Neural progenitor cell (in vitro differentiated cells): Measurements from ENCODE around the gene ACSBG1. TPM values are rescaled to one million over a fixed set of nuclear protein-coding genes. Genes with fewer than 3 reads are reported as not detected.

Source experiments
- DNase-seq: peaks from one replicate; pipeline ENCODE4 v3.0.0-alpha.2; 2016; ENCODE audit warnings: low spot score
- H2AFZ ChIP-seq: fragments of 200-600 bp; sonication (generic); replicated peaks from 2 replicates; pipeline ENCODE4 v1.6.1; 2016; ENCODE audit warnings: antibody characterized with exemption
- H3F3A ChIP-seq: fragments of 200-600 bp; sonication (generic); 2 replicates; pipeline ENCODE4 v1.6.1; 2016; ENCODE audit warnings: antibody characterized with exemption, low read depth
- H3K27ac ChIP-seq: fragments of 200-600 bp; sonication (generic); 2 replicates; pipeline ENCODE4 v1.5.1; 2016; ENCODE audit warnings: mild to moderate bottlenecking
- H3K27me3 ChIP-seq: fragments of 200-600 bp; sonication (generic); 2 replicates; pipeline ENCODE4 v1.6.1; 2016; ENCODE audit warnings: mild to moderate bottlenecking, moderate library complexity
- H3K36me3 ChIP-seq: fragments of 200-600 bp; sonication (generic); 2 replicates; pipeline ENCODE4 v1.5.1; 2016
- H3K4me1 ChIP-seq: fragments of 200-600 bp; sonication (generic); 2 replicates; pipeline ENCODE4 v1.6.1; 2016; ENCODE audit warnings: mixed run types
- H3K4me2 ChIP-seq: fragments of 200-600 bp; sonication (generic); 2 replicates; pipeline ENCODE4 v1.6.1; 2016
- H3K4me3 ChIP-seq: fragments of 200-600 bp; sonication (generic); 2 replicates; pipeline ENCODE4 v1.5.1; 2016
- H3K79me2 ChIP-seq: fragments of 200-600 bp; sonication (generic); 2 replicates; pipeline ENCODE4 v1.6.1; 2016; ENCODE audit warnings: low read depth
- H3K9ac ChIP-seq: fragments of 200-600 bp; sonication (generic); 2 replicates; pipeline ENCODE4 v1.6.1; 2016
- H3K9me3 ChIP-seq: fragments of 200-600 bp; sonication (generic); 2 replicates; pipeline ENCODE4 v1.5.1; 2016; ENCODE audit warnings: low read depth
- H4K20me1 ChIP-seq: fragments of 200-600 bp; sonication (generic); 2 replicates; pipeline ENCODE4 v1.6.1; 2016; ENCODE audit warnings: low read depth
- H3K27ac Mint-ChIP-seq: 3 replicates; pipeline ENCODE4 v1.8.0; 2021; ENCODE audit warnings: mixed read lengths
- H3K27me3 Mint-ChIP-seq: 2 replicates; pipeline ENCODE4 v1.8.0; 2022; ENCODE audit warnings: low read depth, mild to moderate bottlenecking, inconsistent platforms, moderate library complexity, mixed read lengths; ENCODE audit not compliant: insufficient read depth
- H3K36me3 Mint-ChIP-seq: 3 replicates; pipeline ENCODE4 v1.8.0; 2021; ENCODE audit warnings: mixed read lengths
- H3K4me1 Mint-ChIP-seq: 3 replicates; pipeline ENCODE4 v1.8.0; 2021; ENCODE audit warnings: mixed read lengths
- H3K4me3 Mint-ChIP-seq: 3 replicates; pipeline ENCODE4 v1.8.0; 2021; ENCODE audit warnings: mild to moderate bottlenecking, moderate library complexity, mixed read lengths
- H3K9me3 Mint-ChIP-seq: 3 replicates; pipeline ENCODE4 v1.8.0; 2020; ENCODE audit warnings: mixed read lengths
- EZH2 ChIP-seq: fragments of 200-600 bp; sonication (generic); IDR thresholded peaks from 2 replicates; pipeline ENCODE4 v1.6.1; 2017; ENCODE audit warnings: antibody characterized with exemption, mild to moderate bottlenecking, moderate library complexity
- EZH2phosphoT487 ChIP-seq: fragments of 200-600 bp; sonication (generic); IDR thresholded peaks from 2 replicates; pipeline ENCODE4 v1.6.1; 2017; ENCODE audit warnings: antibody characterized with exemption
- total RNA-seq: library from RNA; depleted of rRNA; stranded (reverse); fragments of >200 nt; gene quantifications from 2 replicates; pipeline ENCODE4 v1.2.3, GENCODE V29; 2015; ENCODE audit warnings: low replicate concordance
- TF ChIP-seq, protein P1 (sequence below): fragments of 200-600 bp; sonication (generic); IDR thresholded peaks from 2 replicates; pipeline ENCODE4 v1.5.1; 2017; ENCODE audit warnings: antibody characterized with exemption, mild to moderate bottlenecking

Gene ACSBG1
- total RNA-seq, 1 donor from 2014 or later = 0.11 TPM

GRCh38 chr15:78149805-78150751, 84.3 kb downstream of the ACSBG1 start:
- peak overlapping the region; percentile 88 for H2AFZ ChIP-seq
- Mint-ChIP-seq H3K36me3 (peaks cover 4% of the 10 kb centered on the region), H3K9me3 (no peaks in the 10 kb centered on the region), H3K4me1 (peaks cover 23% of the 10 kb centered on the region), H3K27ac (no peak overlapping the region), H3K4me3 (peak overlapping the region; percentile 91), H3K27me3 (peaks cover 2% of the 10 kb centered on the region)
- peaks cover 12% of the 10 kb centered on the region for H4K20me1 ChIP-seq
- H3K4me2 ChIP-seq = peak overlapping the region; percentile 90
- peaks cover 8% of the 10 kb centered on the region for H3F3A ChIP-seq
- no peak overlapping the region for H3K9ac ChIP-seq
- peak; percentile 54 for DNase-seq
- H3K4me1 ChIP-seq = no peaks in the 10 kb centered on the region
- H3K27ac ChIP-seq = no peak overlapping the region
- no peaks in the 10 kb centered on the region for H3K36me3 ChIP-seq
- H3K4me3 ChIP-seq = peak overlapping the region; percentile 93
- H3K79me2 ChIP-seq = no peaks in the 10 kb centered on the region
- H3K27me3 ChIP-seq = peaks cover 19% of the 10 kb centered on the region
- no peaks in the 10 kb centered on the region for H3K9me3 ChIP-seq
- TF ChIP-seq EZH2phosphoT487 = no peak
- peak; percentile 16 for TF ChIP-seq EZH2

DNA sequence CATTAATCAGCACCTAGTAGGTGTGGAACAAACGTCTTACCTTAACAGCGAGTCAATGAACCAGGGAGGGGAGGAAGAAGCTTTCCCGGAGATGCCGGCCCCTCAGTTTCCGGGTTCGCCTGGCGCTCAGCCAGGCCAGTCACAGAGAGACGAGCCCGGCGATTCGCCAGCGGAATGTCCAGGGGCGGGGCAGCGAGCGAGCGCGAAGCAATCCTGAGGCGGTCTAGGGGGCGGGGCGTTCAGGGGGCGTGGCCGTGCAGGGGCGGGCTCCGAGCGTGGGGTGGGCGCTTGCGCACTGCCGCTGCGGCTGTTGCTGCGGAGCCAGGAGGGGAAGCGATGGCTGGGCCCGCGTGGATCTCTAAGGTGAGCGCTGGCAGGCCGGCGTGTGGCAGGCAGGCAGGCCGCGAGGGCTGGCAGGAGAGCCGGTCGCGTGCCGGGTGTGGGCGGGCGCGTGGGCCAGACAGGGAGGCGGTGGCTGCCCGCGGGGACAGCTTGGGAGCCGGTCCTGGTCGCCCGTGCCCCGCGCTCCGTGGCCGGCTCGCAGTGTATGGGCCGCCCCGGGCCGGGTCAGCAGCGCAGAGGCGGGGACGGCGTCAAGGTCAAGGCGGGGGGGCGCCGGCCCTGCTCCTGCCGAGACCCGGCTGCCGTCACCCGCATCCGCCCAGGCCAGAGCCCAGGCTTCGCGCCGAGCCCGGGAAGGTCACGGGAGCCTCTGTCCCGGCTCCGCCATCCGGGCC, 85.1 kb downstream of the ACSBG1 start, which contains the start of gene IDH3A:
Gene IDH3A (plus strand): TSS at position 295 of the 737 bp plus-strand sequence. CDS start 42 bp downstream, at position 337.
- Histone ChIP-seq H3K4me1 (no peaks in the 10 kb centered on the region), H4K20me1 (peaks cover 12% of the 10 kb centered on the region), H3K36me3 (no peaks in the 10 kb centered on the region), H2AFZ (peak within 1 kb of the TSS; percentile 88), H3K27me3 (peaks cover 19% of the 10 kb centered on the region), H3K4me2 (peak within 1 kb of the TSS; percentile 90), H3K4me3 (peak within 1 kb of the TSS; percentile 93), H3F3A (peaks cover 8% of the 10 kb centered on the region), H3K9ac (peak within 1 kb of the TSS; percentile 28), H3K27ac (no peak within 1 kb of the TSS), H3K9me3 (no peaks in the 10 kb centered on the region), H3K79me2 (no peaks in the 10 kb centered on the region)
- peaks cover 23% of the 10 kb centered on the region for H3K4me1 Mint-ChIP-seq
- no peaks in the 10 kb centered on the region for H3K9me3 Mint-ChIP-seq
- H3K27ac Mint-ChIP-seq = peak within 1 kb of the TSS; percentile 22
- H3K27me3 Mint-ChIP-seq = peaks cover 2% of the 10 kb centered on the region
- DNase-seq = peak; percentile 98
- H3K36me3 Mint-ChIP-seq = peaks cover 4% of the 10 kb centered on the region
- peak within 1 kb of the TSS; percentile 93 for H3K4me3 Mint-ChIP-seq
- TF ChIP-seq, protein P1, sequence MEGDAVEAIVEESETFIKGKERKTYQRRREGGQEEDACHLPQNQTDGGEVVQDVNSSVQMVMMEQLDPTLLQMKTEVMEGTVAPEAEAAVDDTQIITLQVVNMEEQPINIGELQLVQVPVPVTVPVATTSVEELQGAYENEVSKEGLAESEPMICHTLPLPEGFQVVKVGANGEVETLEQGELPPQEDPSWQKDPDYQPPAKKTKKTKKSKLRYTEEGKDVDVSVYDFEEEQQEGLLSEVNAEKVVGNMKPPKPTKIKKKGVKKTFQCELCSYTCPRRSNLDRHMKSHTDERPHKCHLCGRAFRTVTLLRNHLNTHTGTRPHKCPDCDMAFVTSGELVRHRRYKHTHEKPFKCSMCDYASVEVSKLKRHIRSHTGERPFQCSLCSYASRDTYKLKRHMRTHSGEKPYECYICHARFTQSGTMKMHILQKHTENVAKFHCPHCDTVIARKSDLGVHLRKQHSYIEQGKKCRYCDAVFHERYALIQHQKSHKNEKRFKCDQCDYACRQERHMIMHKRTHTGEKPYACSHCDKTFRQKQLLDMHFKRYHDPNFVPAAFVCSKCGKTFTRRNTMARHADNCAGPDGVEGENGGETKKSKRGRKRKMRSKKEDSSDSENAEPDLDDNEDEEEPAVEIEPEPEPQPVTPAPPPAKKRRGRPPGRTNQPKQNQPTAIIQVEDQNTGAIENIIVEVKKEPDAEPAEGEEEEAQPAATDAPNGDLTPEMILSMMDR = no peak
- no peak for TF ChIP-seq EZH2
- no peak for TF ChIP-seq EZH2phosphoT487

- H3K9me3 ChIP-seq = no peaks in the 10 kb centered on the region
- H3K4me3 ChIP-seq = peak overlapping the region; percentile 93
- H3K27me3 ChIP-seq = peaks cover 19% of the 10 kb centered on the region
- Mint-ChIP-seq H3K27me3 (peaks cover 2% of the 10 kb centered on the region), H3K4me3 (peak overlapping the region; percentile 93), H3K9me3 (no peaks in the 10 kb centered on the region), H3K4me1 (peaks cover 23% of the 10 kb centered on the region), H3K36me3 (peaks cover 4% of the 10 kb centered on the region), H3K27ac (peak overlapping the region; percentile 22)
- H3K4me1 ChIP-seq = no peaks in the 10 kb centered on the region
- peaks cover 12% of the 10 kb centered on the region for H4K20me1 ChIP-seq
- peak overlapping the region; percentile 78 for H3K4me2 ChIP-seq
- H3F3A ChIP-seq = peaks cover 8% of the 10 kb centered on the region
- peak overlapping the region; percentile 23 for H2AFZ ChIP-seq
- no peak overlapping the region for H3K27ac ChIP-seq
- peak; percentile 40 for DNase-seq
- no peaks in the 10 kb centered on the region for H3K79me2 ChIP-seq
- no peaks in the 10 kb centered on the region for H3K36me3 ChIP-seq
- H3K9ac ChIP-seq = peak overlapping the region; percentile 28
- TF ChIP-seq, protein P1 = no peak
- TF ChIP-seq EZH2phosphoT487 = no peak
- no peak for TF ChIP-seq EZH2
Measured at GRCh38 chr15:78148392-78149067, 85.8 kb downstream of the ACSBG1 start.
